Natural killer cell treated with Interleukin-12 subunit alpha and Interleukin-12 subunit beta and Interleukin-15 and Interleukin-18, amount 100 ng/mL, for 72 hours (primary cell): ENCODE results near the gene PCDHGB6. TPM values are rescaled to one million over a fixed set of nuclear protein-coding genes. Genes with fewer than 3 reads are reported as not detected.
"Not testable (repeated sequence)": the region's sequence is repeated elsewhere in the genome, so short reads cannot be mapped to it uniquely, and the experiment has no call there.

Experiments
- ATAC-seq, 2 donors: fragments of 150-1000 bp; cut with Tn5 transposase in 1 of 2; sonication (Bioruptor Pico), chemical (Tn5 transposase) in 1 of 2; 2 replicates each; pipeline ENCODE4 v1.10.0; 2021
- DNase-seq: peaks from one replicate; pipeline ENCODE4 v3.0.0; 2022; ENCODE audit warnings: low spot score
- H3K27ac Mint-ChIP-seq, 2 donors: 1 replicate in 1 of 2; 2 replicates in 1 of 2; pipeline ENCODE4 v1.8.0; 2022; ENCODE audit warnings: mixed read lengths in 2 of 2, mild to moderate bottlenecking in 1 of 2, moderate library complexity in 1 of 2
- H3K27me3 Mint-ChIP-seq, 2 donors: 1 replicate in 1 of 2; 2 replicates in 1 of 2; pipeline ENCODE4 v1.8.0; 2022; ENCODE audit warnings: mixed read lengths in 2 of 2
- H3K36me3 Mint-ChIP-seq: one replicate; pipeline ENCODE4 v1.8.0; 2022; ENCODE audit warnings: mixed read lengths
- H3K4me1 Mint-ChIP-seq, 2 donors: 1 replicate in 1 of 2; 2 replicates in 1 of 2; pipeline ENCODE4 v1.8.0; 2022; ENCODE audit warnings: low read depth in 2 of 2, mixed read lengths in 2 of 2, mild to moderate bottlenecking in 1 of 2
- H3K4me3 Mint-ChIP-seq: one replicate; pipeline ENCODE4 v1.8.0; 2022; ENCODE audit warnings: mixed read lengths
- H3K9me3 Mint-ChIP-seq: 2 replicates; pipeline ENCODE4 v1.8.0; 2022; ENCODE audit warnings: mixed read lengths
- total RNA-seq, 2 donors: library from RNA; stranded (reverse); gene quantifications; one replicate each; pipeline ENCODE4 v1.2.3, GENCODE V29; 2022

Gene PCDHGB6
- total RNA-seq, 2 donors from 2014 or later: 0.89 to 1.1 TPM

- H3K9me3 Mint-ChIP-seq, H3K4me1 Mint-ChIP-seq, H3K27ac Mint-ChIP-seq, DNase-seq: not testable (repeated sequence)
- ATAC-seq: peak; percentile 89 to 92
- Mint-ChIP-seq H3K36me3 (peaks cover 17% of the 10 kb centered on the region), H3K27me3 (peaks cover 38 to 57% of the 10 kb centered on the region in 2 donors), H3K4me3 (peak within 1 kb of the TSS; percentile 34)
These were observed 9.9 kb upstream of the PCDHGB6 start, which contains the start of gene PCDHGB5 for GRCh38 chr5:141397756-141398551. TSS of gene PCDHGB5 (plus strand) at chr5:141397947. CDS start at chr5:141398128, 181 bp downstream.

- peaks cover 4% of the 10 kb centered on the region for H3K9me3 Mint-ChIP-seq
- ATAC-seq (no peak), DNase-seq (no peak)
- peak overlapping the region; percentile 15 for H3K4me3 Mint-ChIP-seq
- peaks cover 17% of the 10 kb centered on the region for H3K36me3 Mint-ChIP-seq
- no peak overlapping the region for H3K27ac Mint-ChIP-seq
- H3K4me1 Mint-ChIP-seq: peaks cover 6 to 10% of the 10 kb centered on the region in 2 donors
- peaks cover 36 to 55% of the 10 kb centered on the region in 2 donors for H3K27me3 Mint-ChIP-seq
These were observed 9.2 kb upstream of the PCDHGB6 start for GRCh38 chr5:141398608-141399007.

- peaks cover 38 to 56% of the 10 kb centered on the region in 2 donors for H3K27me3 Mint-ChIP-seq
- H3K4me1 Mint-ChIP-seq: peaks cover 6 to 10% of the 10 kb centered on the region in 2 donors
- H3K9me3 Mint-ChIP-seq: peaks cover 4% of the 10 kb centered on the region
- DNase-seq (no peak), ATAC-seq (no peak)
- H3K36me3 Mint-ChIP-seq: peaks cover 12% of the 10 kb centered on the region
- H3K4me3 Mint-ChIP-seq: peak overlapping the region; percentile 12
- no peak overlapping the region for H3K27ac Mint-ChIP-seq
These were observed 8.1 kb upstream of the PCDHGB6 start for GRCh38 chr5:141399555-141400258.

- Mint-ChIP-seq H3K9me3 (peaks cover 4% of the 10 kb centered on the region), H3K27ac (no peak within 1 kb of the TSS), H3K4me3 (peak within 1 kb of the TSS; percentile 43), H3K4me1 (peaks cover 11 to 12% of the 10 kb centered on the region in 2 donors), H3K36me3 (peaks cover 6% of the 10 kb centered on the region), H3K27me3 (peaks cover 34 to 54% of the 10 kb centered on the region in 2 donors)
- DNase-seq: no peak
- ATAC-seq: no peak
These were observed 5.1 kb upstream of the PCDHGB6 start, which contains the start of gene PCDHGA9 for GRCh38 chr5:141402553-141403243. TSS of gene PCDHGA9 (plus strand) at chr5:141402778. CDS start at chr5:141402953, 175 bp downstream.

- Mint-ChIP-seq H3K27ac (no peak overlapping the region), H3K36me3 (peaks cover 11% of the 10 kb centered on the region), H3K27me3 (peaks cover 36 to 61% of the 10 kb centered on the region in 2 donors), H3K4me3 (no peak overlapping the region), H3K4me1 (peaks cover 15 to 16% of the 10 kb centered on the region in 2 donors), H3K9me3 (peaks cover 4% of the 10 kb centered on the region)
- ATAC-seq (no peak), DNase-seq (no peak)
These were observed 4.4 kb upstream of the PCDHGB6 start for GRCh38 chr5:141403387-141403786.

GRCh38 chr5:141409598-141410306 lies 1.9 kb downstream of the PCDHGB6 start:
- no peak for ATAC-seq
- peaks cover 35% of the 10 kb centered on the region for H3K36me3 Mint-ChIP-seq

GRCh38 chr5:141411575-141411974 lies 3.8 kb downstream of the PCDHGB6 start:
- Mint-ChIP-seq H3K4me3 (no peak overlapping the region), H3K36me3 (peaks cover 35% of the 10 kb centered on the region), H3K4me1 (peaks cover 31 to 43% of the 10 kb centered on the region in 2 donors)

More at GRCh38 chr5:141409598-141410306, 1.9 kb downstream of the PCDHGB6 start:
- Mint-ChIP-seq H3K27ac (no peak overlapping the region), H3K9me3 (no peaks in the 10 kb centered on the region), H3K4me1 (peaks cover 31 to 36% of the 10 kb centered on the region in 2 donors), H3K4me3 (peak overlapping the region; percentile 76), H3K27me3 (peaks cover 26 to 65% of the 10 kb centered on the region in 2 donors)
- DNase-seq: no peak

GRCh38 chr5:141412854-141413539 lies 5.2 kb downstream of the PCDHGB6 start, which contains the start of gene PCDHGA10:
TSS of gene PCDHGA10 (plus strand) at chr5:141412987. CDS start at chr5:141413176, 189 bp downstream.
- ATAC-seq (peak; percentile 74 to 75), DNase-seq (no peak)
- peaks cover 26 to 62% of the 10 kb centered on the region in 2 donors for H3K27me3 Mint-ChIP-seq
- peaks cover 31 to 41% of the 10 kb centered on the region in 2 donors for H3K4me1 Mint-ChIP-seq
- H3K4me3 Mint-ChIP-seq: peak within 1 kb of the TSS; percentile 92
- peak within 1 kb of the TSS; percentile 34 to 58 for H3K27ac Mint-ChIP-seq
- peaks cover 2% of the 10 kb centered on the region for H3K9me3 Mint-ChIP-seq
- peaks cover 39% of the 10 kb centered on the region for H3K36me3 Mint-ChIP-seq

More at GRCh38 chr5:141411575-141411974, 3.8 kb downstream of the PCDHGB6 start:
- H3K27ac Mint-ChIP-seq: no peak overlapping the region
- peaks cover 21 to 66% of the 10 kb centered on the region in 2 donors for H3K27me3 Mint-ChIP-seq
- ATAC-seq (no peak), DNase-seq (no peak)
- H3K9me3 Mint-ChIP-seq: no peaks in the 10 kb centered on the region

GRCh38 chr5:141413540-141414069 lies 5.8 kb downstream of the PCDHGB6 start:
- Mint-ChIP-seq H3K4me3 (peak overlapping the region; percentile 92), H3K27me3 (peaks cover 28 to 62% of the 10 kb centered on the region in 2 donors), H3K27ac (peak overlapping the region; percentile 34 to 58), H3K4me1 (peaks cover 30 to 43% of the 10 kb centered on the region in 2 donors), H3K36me3 (peaks cover 40% of the 10 kb centered on the region), H3K9me3 (peaks cover 5% of the 10 kb centered on the region)
- ATAC-seq (no peak), DNase-seq (no peak)

GRCh38 chr5:141414548-141415274 lies 6.9 kb downstream of the PCDHGB6 start:
- not testable (repeated sequence) for H3K27ac Mint-ChIP-seq, H3K9me3 Mint-ChIP-seq, DNase-seq, ATAC-seq
- Mint-ChIP-seq H3K4me3 (peak overlapping the region; percentile 62), H3K27me3 (peaks cover 27 to 60% of the 10 kb centered on the region in 2 donors), H3K4me1 (peaks cover 24 to 45% of the 10 kb centered on the region in 2 donors), H3K36me3 (peaks cover 36% of the 10 kb centered on the region)

GRCh38 chr5:141415275-141415618 lies 7.4 kb downstream of the PCDHGB6 start:
- Mint-ChIP-seq H3K27me3 (peaks cover 25 to 60% of the 10 kb centered on the region in 2 donors), H3K36me3 (peaks cover 33% of the 10 kb centered on the region), H3K4me1 (peaks cover 22 to 42% of the 10 kb centered on the region in 2 donors), H3K4me3 (peak overlapping the region; percentile 62)
- not testable (repeated sequence) for H3K27ac Mint-ChIP-seq, H3K9me3 Mint-ChIP-seq, ATAC-seq, DNase-seq
